Mucosa of descending colon (tissue), 3 donors: ENCODE data around the gene GPM6B. TPM values are rescaled to one million over a fixed set of nuclear protein-coding genes. Genes with fewer than 3 reads are reported as not detected.

ENCODE experiments used
- ATAC-seq: fragments of 200-7000 bp; cut with Tn5 transposase; one replicate; pipeline ENCODE4 v1.9.1; 2020; ENCODE audit warnings: mild to moderate bottlenecking, moderate library complexity
- DNase-seq, 3 donors: peaks; one replicate each; pipeline ENCODE4 v3.0.0-alpha.2; 2020
- H3K36me3 ChIP-seq: fragments of 200-600 bp; one replicate; pipeline ENCODE4 v1.8.0; 2021; ENCODE audit warnings: low read depth, mild to moderate bottlenecking
- H3K4me1 ChIP-seq: fragments of 200-600 bp; one replicate; pipeline ENCODE4 v1.8.0; 2021; ENCODE audit warnings: low read depth, mild to moderate bottlenecking
- H3K4me3 ChIP-seq: fragments of 200-600 bp; one replicate; pipeline ENCODE4 v1.8.0; 2021; ENCODE audit warnings: mild to moderate bottlenecking
- H3K9me3 ChIP-seq: fragments of 200-600 bp; one replicate; pipeline ENCODE4 v1.8.0; 2021; ENCODE audit warnings: mild to moderate bottlenecking
- CTCF ChIP-seq: fragments of 200-600 bp; IDR thresholded peaks from one replicate; pipeline ENCODE4 v1.8.0; 2022; ENCODE audit warnings: antibody characterized with exemption, mild to moderate bottlenecking
- intact Hi-C, 2 donors: fragments of 100-400 bp; cut with DNase I in 1 of 2; cut with micrococcal nuclease in 1 of 2; formaldehyde crosslinking; loops; one replicate each; pipeline versions ENCODE4 v1.11.0 to v1.11.1; 2022; cut with DNase I, micrococcal nuclease
- total RNA-seq, 3 donors: library from RNA; stranded (reverse); fragmentation: NEBNext Ultra II Directional in 2 of 3; extraction: Animal tissue kit (Norgen Biotek cat#: 25700) in 2 of 3; gene quantifications; one replicate each; pipeline versions ENCODE4 v1.2.1 to v1.2.4, GENCODE V29; 2021 to 2023
- donor health status: DM: no; HTN: no; CAD: no; lungs with moderate emphysema.
- donor health status: DM: no; HTN: no; CAD: no.
- donor health status: DM: no; HTN: yes; CAD: no.

GPM6B gene
- total RNA-seq, 3 donors from 2014 or later, result 1.3 to 34.1 (median 4.4) TPM

- H3K9me3 ChIP-seq, result no peaks in the 10 kb centered on the region
- no peaks in the 10 kb centered on the region for H3K36me3 ChIP-seq
- no peaks in the 10 kb centered on the region for H3K4me1 ChIP-seq
- intact Hi-C loops, result no loop called here
- no peak for TF ChIP-seq CTCF
- DNase-seq (no peak), ATAC-seq (no peak)
- H3K4me3 ChIP-seq, result no peak overlapping the region
Measured at GRCh38 chrX:13776387-13776786, 40.5 kb downstream of the GPM6B start.

GRCh38 chrX:13775837-13776236 is 41.1 kb downstream of the GPM6B start:
- no peaks in the 10 kb centered on the region for H3K4me1 ChIP-seq
- H3K4me3 ChIP-seq, result no peak overlapping the region
- intact Hi-C loops, result no loop called here

GRCh38 chrX:13774696-13775095 is 42.2 kb downstream of the GPM6B start:
- H3K4me1 ChIP-seq, result no peaks in the 10 kb centered on the region
- H3K36me3 ChIP-seq, result no peaks in the 10 kb centered on the region
- no peak for ATAC-seq
- no peak overlapping the region for H3K4me3 ChIP-seq
- DNase-seq, result no peak
- no peak for TF ChIP-seq CTCF
- H3K9me3 ChIP-seq, result no peaks in the 10 kb centered on the region
- intact Hi-C loops, result no loop called here

More at GRCh38 chrX:13775837-13776236, 41.1 kb downstream of the GPM6B start:
- ATAC-seq, result no peak
- Histone ChIP-seq H3K36me3 (no peaks in the 10 kb centered on the region), H3K9me3 (no peaks in the 10 kb centered on the region)
- DNase-seq, result no peak
- no peak for TF ChIP-seq CTCF

- no peak overlapping the region for H3K4me3 ChIP-seq
- no peaks in the 10 kb centered on the region for H3K4me1 ChIP-seq
- no peak for ATAC-seq
- no peak for TF ChIP-seq CTCF
- no peak for DNase-seq
- no peaks in the 10 kb centered on the region for H3K9me3 ChIP-seq
- H3K36me3 ChIP-seq, result no peaks in the 10 kb centered on the region
- intact Hi-C loops, result no loop called here
Measured at GRCh38 chrX:13770013-13770535, 46.8 kb downstream of the GPM6B start.

- H3K4me1 ChIP-seq, result no peaks in the 10 kb centered on the region
- H3K4me3 ChIP-seq, result no peak overlapping the region
- DNase-seq (no peak), ATAC-seq (no peak)
- intact Hi-C loops, result no loop called here
- H3K36me3 ChIP-seq, result no peaks in the 10 kb centered on the region
- TF ChIP-seq CTCF, result no peak
- no peaks in the 10 kb centered on the region for H3K9me3 ChIP-seq
Measured at GRCh38 chrX:13768939-13769338, 48.0 kb downstream of the GPM6B start.

- TF ChIP-seq CTCF, result no peak
- peak; percentile 65 for ATAC-seq
- no peaks in the 10 kb centered on the region for H3K36me3 ChIP-seq
- intact Hi-C loops, result no loop called here
- no peak for DNase-seq
- H3K4me1 ChIP-seq, result no peaks in the 10 kb centered on the region
- no peak overlapping the region for H3K4me3 ChIP-seq
- no peaks in the 10 kb centered on the region for H3K9me3 ChIP-seq
Measured at GRCh38 chrX:13764765-13765164, 52.1 kb downstream of the GPM6B start.
